Keratinocyte (primary cell): ENCODE data around the gene PTTG1IP2. TPM values are rescaled to one million over a fixed set of nuclear protein-coding genes. Genes with fewer than 3 reads are reported as not detected.
A peak's percentile ranks its signal among the peaks of the same experiment; 100 is the strongest.

Experiments
- DNase-seq: peaks from one replicate; pipeline ENCODE4 v3.0.0-alpha.2; 2011; ENCODE audit warnings: low read depth, missing footprints, low spot score
- FAIRE-seq: peaks from 2 replicates; lab custom pipeline; 2011; peaks lifted over from hg19 to GRCh38; lab: Jason Lieb, UNC
- H2AFZ ChIP-seq: 2 replicates; pipeline ENCODE4 v1.6.0; 2012; ENCODE audit warnings: low read length, control low read depth, inconsistent platforms; ENCODE audit not compliant: control insufficient read depth
- H3K27ac ChIP-seq: 2 replicates; pipeline ENCODE4 v1.5.1; 2011; ENCODE audit warnings: low read length; ENCODE audit not compliant: control insufficient read depth, insufficient read depth
- H3K27me3 ChIP-seq: 3 replicates; pipeline ENCODE4 v1.6.0; 2011; ENCODE audit warnings: low read length; ENCODE audit not compliant: control insufficient read depth, insufficient read depth; ENCODE audit errors: extremely low read depth
- H3K36me3 ChIP-seq, 2 experiments: 2 replicates in 1 of 2; 3 replicates in 1 of 2; pipeline ENCODE4 v1.5.1; 2011; ENCODE audit warnings: low read length in 2 of 2, mild to moderate bottlenecking in 1 of 2; ENCODE audit not compliant: control insufficient read depth in 2 of 2, insufficient read depth in 2 of 2; ENCODE audit errors: extremely low read depth in 1 of 2
- H3K4me1 ChIP-seq: 3 replicates; pipeline ENCODE4 v1.5.1; 2011; ENCODE audit warnings: low read length; ENCODE audit not compliant: control insufficient read depth, insufficient read depth; ENCODE audit errors: extremely low read depth
- H3K4me2 ChIP-seq: 3 replicates; pipeline ENCODE4 v1.6.0; 2011; ENCODE audit warnings: low read depth, low read length; ENCODE audit not compliant: control insufficient read depth, insufficient read depth; ENCODE audit errors: extremely low read depth
- H3K4me3 ChIP-seq, 3 experiments: fragments of 200-600 bp in 1 of 3; sonication (generic) in 1 of 3; 2 replicates in 2 of 3; 3 replicates in 1 of 3; pipeline ENCODE4 v1.5.1; 2011 to 2016; ENCODE audit warnings: low read length in 3 of 3, mild to moderate bottlenecking in 3 of 3, control low read depth in 2 of 3, inconsistent platforms in 1 of 3, low read depth in 1 of 3, mixed read lengths in 1 of 3, mixed run types in 1 of 3, moderate library complexity in 1 of 3; ENCODE audit not compliant: control insufficient read depth in 2 of 3, insufficient read depth in 2 of 3; ENCODE audit errors: extremely low read depth in 1 of 3
- H3K79me2 ChIP-seq: 2 replicates; pipeline ENCODE4 v1.6.0; 2012; ENCODE audit warnings: low read length; ENCODE audit not compliant: control insufficient read depth, insufficient read depth
- H3K9ac ChIP-seq: 3 replicates; pipeline ENCODE4 v1.6.0; 2011; ENCODE audit warnings: low read length; ENCODE audit not compliant: control insufficient read depth, insufficient read depth; ENCODE audit errors: extremely low read depth
- H3K9me1 ChIP-seq: 3 replicates; pipeline ENCODE4 v1.6.0; 2011; ENCODE audit warnings: low read length; ENCODE audit not compliant: control insufficient read depth, insufficient read depth; ENCODE audit errors: extremely low read depth
- H3K9me3 ChIP-seq: 2 replicates; pipeline ENCODE4 v1.5.1; 2012; ENCODE audit warnings: low read depth, low read length; ENCODE audit not compliant: control insufficient read depth
- H4K20me1 ChIP-seq: 3 replicates; pipeline ENCODE4 v1.6.0; 2011; ENCODE audit warnings: low read length; ENCODE audit not compliant: control insufficient read depth, insufficient read depth; ENCODE audit errors: extremely low read depth
- CTCF ChIP-seq, 3 experiments: IDR thresholded peaks in 1 of 3; conservative IDR thresholded peaks in 1 of 3; optimal IDR thresholded peaks in 1 of 3; 2 replicates in 2 of 3; 3 replicates in 1 of 3; pipeline versions ENCODE3 to v1.5.1; 2011; ENCODE audit warnings: low read length in 3 of 3, mild to moderate bottlenecking in 3 of 3, moderate library complexity in 2 of 3, control low read depth in 1 of 3, inconsistent platforms in 1 of 3; ENCODE audit not compliant: insufficient read depth in 2 of 3; ENCODE audit errors: extremely low read depth in 1 of 3
- EZH2 ChIP-seq: IDR thresholded peaks from one replicate; pipeline ENCODE4 v1.6.1; 2012; ENCODE audit warnings: inconsistent platforms, mild to moderate bottlenecking, low read length, moderate library complexity
- dilution Hi-C: fragments of 300-500 bp; cut with MboI; formaldehyde crosslinking; loops from one replicate; pipeline ENCODE4 v1.7.0; 2020; ENCODE audit warnings: low sequenced_read_pairs; ENCODE audit not compliant: extremely low pct_ligation_motif_present
- polyA plus RNA-seq, 5 experiments: library from polyadenylated mRNA; depleted of rRNA in 3 of 5; stranded (reverse) in 3 of 5; stranded (forward) in 1 of 5; unstranded in 1 of 5; fragments of >200 nt; gene quantifications; 1 replicate in 1 of 5; 2 replicates in 3 of 5; 3 replicates in 1 of 5; pipeline versions ENCODE4 v1.2.1 to v1.2.3, GENCODE V29; 2011 to 2012; ENCODE audit warnings: missing spikeins in 2 of 5, low read depth in 1 of 5, low replicate concordance in 1 of 5

Gene PTTG1IP2
- polyA plus RNA-seq, 1 donor (not counting 4 experiments of a cell fraction or from before 2014, with no cell fraction given) = not detected

DNA sequence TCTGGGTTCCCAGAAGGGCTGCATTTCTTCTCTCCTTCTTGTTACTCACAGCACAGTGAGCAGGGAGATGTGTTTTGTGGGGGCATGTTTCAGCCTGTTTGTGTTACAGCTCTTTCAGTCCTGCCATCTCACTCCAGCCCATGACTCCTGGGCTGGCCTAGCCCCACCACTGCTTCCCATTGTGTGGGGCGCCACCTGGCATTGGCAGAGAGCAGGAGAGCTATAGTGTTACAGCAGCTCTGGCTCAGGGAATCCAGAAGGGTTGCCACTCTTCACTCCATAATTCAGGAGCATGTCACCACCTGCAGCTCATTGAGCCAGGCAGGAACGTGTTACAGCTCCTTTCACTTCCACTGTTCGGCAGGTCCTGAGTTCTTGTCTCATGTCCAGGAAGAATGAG, 36.2 kb upstream of the PTTG1IP2 start:
- Histone ChIP-seq H3K79me2 (no peaks in the 10 kb centered on the region), H3K9me1 (no peaks in the 10 kb centered on the region), H4K20me1 (no peaks in the 10 kb centered on the region), H3K27me3 (no peaks in the 10 kb centered on the region), H2AFZ (peak overlapping the region; percentile 27), H3K9ac (no peak overlapping the region), H3K36me3 (no peaks in the 10 kb centered on the region), H3K4me3 (no peak overlapping the region), H3K4me2 (peak overlapping the region; percentile 29), H3K9me3 (peaks cover 10% of the 10 kb centered on the region), H3K27ac (no peak overlapping the region), H3K4me1 (no peaks in the 10 kb centered on the region)
- no peak for DNase-seq
- dilution Hi-C loops = no loop called here
- FAIRE-seq = no peak
- TF ChIP-seq CTCF (optimal IDR thresholded peaks at IDR 0.05 in 1 of 3, IDR thresholded peaks at IDR 0.05 in 1 of 3, conservative IDR thresholded peaks at IDR 0.05 in 1 of 3; ENCODE audit: extremely low read depth in 1 of 3, insufficient read depth in 2 of 3, low read length in 3 of 3) (peak in 1 of 3 experiments; percentile 44), EZH2 (no peak)

GRCh38 chr7:90445633-90446032, 23.8 kb upstream of the PTTG1IP2 start:
- DNase-seq = no peak
- Histone ChIP-seq H3K9me1 (no peaks in the 10 kb centered on the region), H3K79me2 (no peaks in the 10 kb centered on the region), H3K9me3 (no peaks in the 10 kb centered on the region), H3K4me2 (no peak overlapping the region), H3K27me3 (no peaks in the 10 kb centered on the region), H3K4me1 (no peaks in the 10 kb centered on the region), H4K20me1 (no peaks in the 10 kb centered on the region), H2AFZ (no peak overlapping the region), H3K36me3 (no peaks in the 10 kb centered on the region), H3K27ac (no peak overlapping the region), H3K9ac (no peak overlapping the region), H3K4me3 (no peak overlapping the region)
- no peak for TF ChIP-seq CTCF (optimal IDR thresholded peaks at IDR 0.05 in 1 of 3, IDR thresholded peaks at IDR 0.05 in 1 of 3, conservative IDR thresholded peaks at IDR 0.05 in 1 of 3; ENCODE audit: extremely low read depth in 1 of 3, insufficient read depth in 2 of 3, low read length in 3 of 3)
- TF ChIP-seq EZH2 = no peak
- dilution Hi-C loops = no loop called here
- FAIRE-seq = no peak
